Mammary epithelial cell (primary cell): ENCODE results near the gene MMP26.

Experiments used
- CTCF ChIP-seq, 2 donors: IDR thresholded peaks in 1 of 2; conservative IDR thresholded peaks in 1 of 2; 2 replicates each; pipeline ENCODE4 v1.5.1; 2011 to 2012; ENCODE audit warnings: inconsistent platforms in 2 of 2, low read length in 2 of 2, mild to moderate bottlenecking in 2 of 2, control low read depth in 1 of 2, low read depth in 1 of 2; ENCODE audit not compliant: insufficient read depth in 1 of 2; ENCODE audit errors: extremely low read depth in 1 of 2
- EZH2 ChIP-seq: IDR thresholded peaks from 2 replicates; pipeline ENCODE4 v1.6.1; 2012; ENCODE audit warnings: low read length, inconsistent platforms, borderline replicate concordance

GRCh38 chr11:4673781-4674180 lies 30.8 kb upstream of the MMP26 start:
- no peak for TF ChIP-seq CTCF (conservative IDR thresholded peaks at IDR 0.05 in 1 of 2, IDR thresholded peaks at IDR 0.05 in 1 of 2; ENCODE audit: extremely low read depth in 1 of 2, insufficient read depth in 1 of 2, low read depth in 1 of 2, low read length in 2 of 2)
- no peak for TF ChIP-seq EZH2
